Measurements from ENCODE around the gene ZNF800. TPM values are rescaled to one million over a fixed set of nuclear protein-coding genes. Genes with fewer than 3 reads are reported as not detected.
"Not testable (repeated sequence)": the region's sequence is repeated elsewhere in the genome, so short reads cannot be mapped to it uniquely, and the experiment has no call there.

Gene ZNF800
- polyA plus RNA-seq, 1 donor from 2014 or later, result 4.2 TPM

GRCh38 chr7:127437241-127437640 is 44.7 kb upstream of the ZNF800 start:
- H3K9me2 ChIP-seq (ENCODE audit: insufficient read depth, low read length), result no peaks in the 10 kb centered on the region
- H3K4me2 ChIP-seq (ENCODE audit: low read length), result no peak overlapping the region
- no peak overlapping the region for H3K4me3 ChIP-seq (ENCODE audit: low read length)
- no peaks in the 10 kb centered on the region for H3F3A ChIP-seq (ENCODE audit: insufficient read depth, low read length, poor library complexity, severe bottlenecking)
- TF ChIP-seq EZH2 (IDR thresholded peaks at IDR 0.05; ENCODE audit: borderline replicate concordance, insufficient read depth, low read length, poor library complexity, severe bottlenecking) (no peak), TAF1 (IDR thresholded peaks at IDR 0.05; ENCODE audit: low read depth) (no peak), POLR2AphosphoS5 (IDR thresholded peaks at IDR 0.05) (no peak), EP300 (conservative IDR thresholded peaks at IDR 0.05; ENCODE audit: poor library complexity, severe bottlenecking) (no peak)
- TF ChIP-seq, protein P1, sequence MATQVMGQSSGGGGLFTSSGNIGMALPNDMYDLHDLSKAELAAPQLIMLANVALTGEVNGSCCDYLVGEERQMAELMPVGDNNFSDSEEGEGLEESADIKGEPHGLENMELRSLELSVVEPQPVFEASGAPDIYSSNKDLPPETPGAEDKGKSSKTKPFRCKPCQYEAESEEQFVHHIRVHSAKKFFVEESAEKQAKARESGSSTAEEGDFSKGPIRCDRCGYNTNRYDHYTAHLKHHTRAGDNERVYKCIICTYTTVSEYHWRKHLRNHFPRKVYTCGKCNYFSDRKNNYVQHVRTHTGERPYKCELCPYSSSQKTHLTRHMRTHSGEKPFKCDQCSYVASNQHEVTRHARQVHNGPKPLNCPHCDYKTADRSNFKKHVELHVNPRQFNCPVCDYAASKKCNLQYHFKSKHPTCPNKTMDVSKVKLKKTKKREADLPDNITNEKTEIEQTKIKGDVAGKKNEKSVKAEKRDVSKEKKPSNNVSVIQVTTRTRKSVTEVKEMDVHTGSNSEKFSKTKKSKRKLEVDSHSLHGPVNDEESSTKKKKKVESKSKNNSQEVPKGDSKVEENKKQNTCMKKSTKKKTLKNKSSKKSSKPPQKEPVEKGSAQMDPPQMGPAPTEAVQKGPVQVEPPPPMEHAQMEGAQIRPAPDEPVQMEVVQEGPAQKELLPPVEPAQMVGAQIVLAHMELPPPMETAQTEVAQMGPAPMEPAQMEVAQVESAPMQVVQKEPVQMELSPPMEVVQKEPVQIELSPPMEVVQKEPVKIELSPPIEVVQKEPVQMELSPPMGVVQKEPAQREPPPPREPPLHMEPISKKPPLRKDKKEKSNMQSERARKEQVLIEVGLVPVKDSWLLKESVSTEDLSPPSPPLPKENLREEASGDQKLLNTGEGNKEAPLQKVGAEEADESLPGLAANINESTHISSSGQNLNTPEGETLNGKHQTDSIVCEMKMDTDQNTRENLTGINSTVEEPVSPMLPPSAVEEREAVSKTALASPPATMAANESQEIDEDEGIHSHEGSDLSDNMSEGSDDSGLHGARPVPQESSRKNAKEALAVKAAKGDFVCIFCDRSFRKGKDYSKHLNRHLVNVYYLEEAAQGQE (IDR thresholded peaks at IDR 0.05; ENCODE audit: borderline replicate concordance), result no peak
- no peaks in the 10 kb centered on the region for H3K9me3 ChIP-seq (ENCODE audit: low read length)
- no peak overlapping the region for H3K27ac ChIP-seq (ENCODE audit: low read length)
- H2AFZ ChIP-seq (ENCODE audit: low read depth, low read length), result no peak overlapping the region
- H3K79me2 ChIP-seq (replicated peaks; ENCODE audit: insufficient read depth, low read length), result no peaks in the 10 kb centered on the region
- no peak overlapping the region for H3K9ac ChIP-seq (ENCODE audit: low read length)
- no peaks in the 10 kb centered on the region for H3K36me3 ChIP-seq (ENCODE audit: insufficient read depth, low read length)
- no peaks in the 10 kb centered on the region for H3K27me3 ChIP-seq (ENCODE audit: insufficient read depth, low read depth, low read length)
- no peaks in the 10 kb centered on the region for H4K20me1 ChIP-seq (ENCODE audit: insufficient read depth)

DNA sequence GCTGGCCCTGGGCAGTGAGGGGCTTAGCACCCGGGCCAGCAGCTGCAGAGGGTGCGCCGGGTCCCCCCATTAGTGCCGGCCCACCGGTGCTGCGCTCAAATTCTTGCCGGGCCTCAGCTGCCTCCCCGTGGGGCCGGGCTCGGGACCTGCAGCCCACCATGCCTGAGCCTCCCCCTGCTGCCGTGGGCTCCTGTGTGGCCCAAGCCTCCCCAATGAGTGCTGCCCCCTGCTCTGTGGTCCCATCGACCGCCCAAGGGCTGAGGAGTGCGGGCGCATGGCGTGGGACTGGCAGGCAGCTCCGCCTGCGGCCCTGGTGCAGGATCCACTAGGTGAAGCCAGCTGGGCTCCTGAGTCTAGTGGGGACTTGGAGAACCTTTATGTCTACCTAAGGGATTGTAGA is 36.8 kb upstream of the ZNF800 start:
- H3F3A ChIP-seq (ENCODE audit: insufficient read depth, low read length, poor library complexity, severe bottlenecking); H3K27me3 ChIP-seq (ENCODE audit: insufficient read depth, low read depth, low read length); H3K9ac ChIP-seq (ENCODE audit: low read length); H3K79me2 ChIP-seq (replicated peaks; ENCODE audit: insufficient read depth, low read length); H2AFZ ChIP-seq (ENCODE audit: low read depth, low read length); H3K4me3 ChIP-seq (ENCODE audit: low read length); H3K9me3 ChIP-seq (ENCODE audit: low read length); H4K20me1 ChIP-seq (ENCODE audit: insufficient read depth); H3K9me2 ChIP-seq (ENCODE audit: insufficient read depth, low read length); H3K36me3 ChIP-seq (ENCODE audit: insufficient read depth, low read length); H3K4me2 ChIP-seq (ENCODE audit: low read length); H3K27ac ChIP-seq (ENCODE audit: low read length): not testable (repeated sequence)

GRCh38 chr7:127419196-127419595 is 26.7 kb upstream of the ZNF800 start:
- Histone ChIP-seq H3F3A (ENCODE audit: insufficient read depth, low read length, poor library complexity, severe bottlenecking) (no peaks in the 10 kb centered on the region), H3K79me2 (replicated peaks; ENCODE audit: insufficient read depth, low read length) (no peaks in the 10 kb centered on the region), H4K20me1 (ENCODE audit: insufficient read depth) (no peaks in the 10 kb centered on the region), H3K27me3 (ENCODE audit: insufficient read depth, low read depth, low read length) (no peaks in the 10 kb centered on the region), H3K36me3 (ENCODE audit: insufficient read depth, low read length) (no peaks in the 10 kb centered on the region), H3K9me2 (ENCODE audit: insufficient read depth, low read length) (no peaks in the 10 kb centered on the region), H3K27ac (ENCODE audit: low read length) (no peak overlapping the region), H3K4me3 (ENCODE audit: low read length) (no peak overlapping the region), H2AFZ (ENCODE audit: low read depth, low read length) (no peak overlapping the region), H3K9me3 (ENCODE audit: low read length) (no peaks in the 10 kb centered on the region), H3K9ac (ENCODE audit: low read length) (no peak overlapping the region), H3K4me2 (ENCODE audit: low read length) (no peak overlapping the region)
- TF ChIP-seq, protein P1 (IDR thresholded peaks at IDR 0.05; ENCODE audit: borderline replicate concordance), result no peak
- TF ChIP-seq POLR2AphosphoS5 (IDR thresholded peaks at IDR 0.05) (no peak), SMC3 (conservative IDR thresholded peaks at IDR 0.05; ENCODE audit: poor library complexity) (no peak), EP300 (conservative IDR thresholded peaks at IDR 0.05; ENCODE audit: poor library complexity, severe bottlenecking) (no peak), CTCF (IDR thresholded peaks at IDR 0.05; ENCODE audit: poor library complexity, severe bottlenecking) (no peak), EZH2 (IDR thresholded peaks at IDR 0.05; ENCODE audit: borderline replicate concordance, insufficient read depth, low read length, poor library complexity, severe bottlenecking) (no peak), MXI1 (conservative IDR thresholded peaks at IDR 0.05; ENCODE audit: poor library complexity, severe bottlenecking) (no peak), RAD21 (conservative IDR thresholded peaks at IDR 0.05) (no peak), TAF1 (IDR thresholded peaks at IDR 0.05; ENCODE audit: low read depth) (no peak)
